Neural crest cell (in vitro differentiated cells): ENCODE results near the gene PATJ. TPM values are rescaled to one million over a fixed set of nuclear protein-coding genes. Genes with fewer than 3 reads are reported as not detected.
"Not testable (repeated sequence)": the region's sequence is repeated elsewhere in the genome, so short reads cannot be mapped to it uniquely, and the experiment has no call there.

Experiments used
- DNase-seq: peaks from one replicate; pipeline ENCODE4 v3.0.0; 2021; ENCODE audit warnings: low read depth, mixed read lengths, low spot score
- H3K27ac Mint-ChIP-seq: one replicate; pipeline ENCODE4 v1.8.0; 2021; ENCODE audit warnings: mild to moderate bottlenecking, mixed read lengths; ENCODE audit not compliant: unreplicated experiment
- H3K27me3 Mint-ChIP-seq: 2 replicates; pipeline ENCODE4 v1.8.0; 2021; ENCODE audit warnings: low read depth, mild to moderate bottlenecking, mixed read lengths
- H3K36me3 Mint-ChIP-seq: 2 replicates; pipeline ENCODE4 v1.8.0; 2021; ENCODE audit warnings: low read depth, mild to moderate bottlenecking, mixed read lengths
- H3K4me1 Mint-ChIP-seq: 2 replicates; pipeline ENCODE4 v1.8.0; 2021; ENCODE audit warnings: mixed read lengths
- H3K4me3 Mint-ChIP-seq: one replicate; pipeline ENCODE4 v1.8.0; 2021; ENCODE audit warnings: mild to moderate bottlenecking, mixed read lengths
- H3K9me3 Mint-ChIP-seq: 2 replicates; pipeline ENCODE4 v1.8.0; 2021; ENCODE audit warnings: mixed read lengths
- total RNA-seq: library from RNA; stranded (reverse); gene quantifications from 2 replicates; pipeline ENCODE4 v1.2.1, GENCODE V29; 2021
- TF ChIP-seq, protein P1 (sequence below): fragments of 200-600 bp; sonication (generic); conservative IDR thresholded peaks from 2 replicates; pipeline ENCODE4 v1.5.0; 2021; ENCODE audit warnings: antibody characterized with exemption, mild to moderate bottlenecking

Gene PATJ
- total RNA-seq, 1 donor from 2014 or later, result 3.9 TPM

DNA sequence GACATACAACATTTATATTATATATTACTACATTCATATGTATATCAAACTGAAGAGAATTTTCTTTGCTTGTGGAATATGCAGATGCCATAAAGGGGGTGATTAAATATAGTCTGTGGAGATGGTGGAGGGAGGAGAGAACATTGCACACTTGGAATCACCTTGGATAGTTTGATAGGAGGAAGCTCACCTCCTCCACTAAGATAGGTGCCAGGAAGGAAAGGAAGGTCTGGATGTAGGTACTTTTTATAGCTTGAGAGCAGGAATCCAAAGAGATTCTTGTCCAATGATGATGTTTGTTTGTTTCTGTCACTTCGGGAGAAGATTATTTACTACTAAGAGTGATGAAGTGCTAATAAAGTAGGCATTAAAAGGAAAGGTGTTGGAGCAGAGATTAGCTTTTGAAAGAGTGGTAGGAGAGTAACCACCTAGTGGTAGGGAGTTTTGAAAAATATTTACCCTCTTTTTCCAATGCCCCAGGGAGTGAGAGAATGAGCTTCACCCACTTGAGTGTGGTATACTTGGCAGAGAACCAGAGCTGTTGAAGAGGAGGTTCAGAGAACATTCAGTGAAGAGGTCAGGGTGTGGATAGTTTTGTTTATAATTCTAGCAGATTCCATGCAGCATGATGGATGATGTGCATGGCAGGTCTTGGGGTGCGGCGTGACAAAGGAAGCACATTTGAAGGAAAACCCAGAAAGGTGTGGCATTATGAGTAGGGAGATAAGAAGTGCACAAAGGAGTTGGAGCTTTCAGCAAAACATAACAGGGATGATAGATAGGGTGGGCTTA, 145.0 kb downstream of the PATJ start:
- TF ChIP-seq, protein P1, sequence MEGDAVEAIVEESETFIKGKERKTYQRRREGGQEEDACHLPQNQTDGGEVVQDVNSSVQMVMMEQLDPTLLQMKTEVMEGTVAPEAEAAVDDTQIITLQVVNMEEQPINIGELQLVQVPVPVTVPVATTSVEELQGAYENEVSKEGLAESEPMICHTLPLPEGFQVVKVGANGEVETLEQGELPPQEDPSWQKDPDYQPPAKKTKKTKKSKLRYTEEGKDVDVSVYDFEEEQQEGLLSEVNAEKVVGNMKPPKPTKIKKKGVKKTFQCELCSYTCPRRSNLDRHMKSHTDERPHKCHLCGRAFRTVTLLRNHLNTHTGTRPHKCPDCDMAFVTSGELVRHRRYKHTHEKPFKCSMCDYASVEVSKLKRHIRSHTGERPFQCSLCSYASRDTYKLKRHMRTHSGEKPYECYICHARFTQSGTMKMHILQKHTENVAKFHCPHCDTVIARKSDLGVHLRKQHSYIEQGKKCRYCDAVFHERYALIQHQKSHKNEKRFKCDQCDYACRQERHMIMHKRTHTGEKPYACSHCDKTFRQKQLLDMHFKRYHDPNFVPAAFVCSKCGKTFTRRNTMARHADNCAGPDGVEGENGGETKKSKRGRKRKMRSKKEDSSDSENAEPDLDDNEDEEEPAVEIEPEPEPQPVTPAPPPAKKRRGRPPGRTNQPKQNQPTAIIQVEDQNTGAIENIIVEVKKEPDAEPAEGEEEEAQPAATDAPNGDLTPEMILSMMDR, result no peak
- Mint-ChIP-seq H3K4me1 (no peaks in the 10 kb centered on the region), H3K4me3 (no peak overlapping the region), H3K9me3 (peaks cover 5% of the 10 kb centered on the region), H3K27me3 (no peaks in the 10 kb centered on the region), H3K27ac (no peak overlapping the region), H3K36me3 (peaks cover 6% of the 10 kb centered on the region)
- no peak for DNase-seq

DNA sequence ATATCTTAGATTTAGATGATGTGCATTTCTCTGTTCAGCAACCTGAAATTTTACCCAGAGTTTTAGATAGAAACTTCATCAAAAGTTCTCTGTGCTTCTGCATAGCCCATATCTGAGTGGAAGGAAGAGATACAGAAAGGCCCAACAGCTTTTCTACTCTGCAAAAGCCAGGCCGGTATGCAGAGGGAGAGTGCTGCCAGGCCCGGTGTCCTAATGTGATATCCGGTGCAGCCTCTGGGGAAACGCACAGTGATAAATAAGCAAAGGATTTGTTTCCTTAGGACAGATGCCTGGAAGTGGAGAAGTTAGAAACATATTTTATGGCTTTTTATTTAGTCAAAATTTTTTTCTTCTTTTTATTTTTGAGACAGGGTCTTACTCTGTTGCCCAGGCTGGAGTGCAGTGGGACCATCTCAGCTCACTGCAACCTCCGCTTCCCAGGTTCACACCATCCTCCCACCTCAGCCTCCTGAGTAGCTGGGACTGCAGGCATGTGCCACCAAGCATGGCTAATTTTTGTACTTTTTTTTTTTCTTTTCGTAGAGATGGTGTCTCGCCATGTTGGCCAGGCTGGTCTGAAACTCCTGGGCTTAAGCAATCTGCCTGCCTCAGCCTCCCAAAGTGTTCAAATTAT, 145.8 kb downstream of the PATJ start:
- no peak for DNase-seq
- TF ChIP-seq, protein P1, result no peak
- H3K36me3 Mint-ChIP-seq, result peaks cover 6% of the 10 kb centered on the region
- H3K9me3 Mint-ChIP-seq, result peaks cover 5% of the 10 kb centered on the region
- no peaks in the 10 kb centered on the region for H3K4me1 Mint-ChIP-seq
- H3K27ac Mint-ChIP-seq, result no peak overlapping the region
- no peak overlapping the region for H3K4me3 Mint-ChIP-seq
- H3K27me3 Mint-ChIP-seq, result no peaks in the 10 kb centered on the region

GRCh38 chr1:61888808-61889207, 146.5 kb downstream of the PATJ start:
- H3K4me1 Mint-ChIP-seq, result no peaks in the 10 kb centered on the region
- DNase-seq, result no peak
- TF ChIP-seq, protein P1, result no peak
- H3K9me3 Mint-ChIP-seq, result peaks cover 5% of the 10 kb centered on the region
- no peak overlapping the region for H3K4me3 Mint-ChIP-seq
- no peak overlapping the region for H3K27ac Mint-ChIP-seq
- peaks cover 6% of the 10 kb centered on the region for H3K36me3 Mint-ChIP-seq
- no peaks in the 10 kb centered on the region for H3K27me3 Mint-ChIP-seq

DNA sequence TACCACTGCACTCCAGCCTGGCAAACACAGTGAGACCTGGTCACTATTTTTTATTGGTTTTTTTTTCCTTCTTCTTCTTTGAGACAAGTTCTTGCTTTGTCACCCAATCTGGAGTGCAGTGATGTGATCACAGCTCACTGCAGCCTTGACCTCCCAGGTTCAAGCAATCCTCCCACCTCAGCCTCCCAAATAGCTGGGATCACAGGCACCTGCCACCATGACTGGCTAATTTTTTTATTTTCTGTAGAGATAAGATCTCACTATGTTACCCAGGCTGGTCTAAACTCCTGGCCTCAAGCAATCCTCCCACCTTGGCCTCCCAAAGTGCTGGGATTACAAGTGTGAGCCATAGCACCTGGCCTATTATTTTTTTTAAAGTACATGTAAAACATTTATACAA, 148.2 kb downstream of the PATJ start:
- not testable (repeated sequence) for H3K4me3 Mint-ChIP-seq, H3K36me3 Mint-ChIP-seq, H3K4me1 Mint-ChIP-seq, H3K27me3 Mint-ChIP-seq, H3K27ac Mint-ChIP-seq, H3K9me3 Mint-ChIP-seq, DNase-seq

GRCh38 chr1:61892977-61893376, 150.7 kb downstream of the PATJ start:
- no peak for DNase-seq
- Mint-ChIP-seq H3K4me3 (no peak overlapping the region), H3K27me3 (no peaks in the 10 kb centered on the region), H3K36me3 (peaks cover 4% of the 10 kb centered on the region), H3K4me1 (no peaks in the 10 kb centered on the region), H3K9me3 (peaks cover 10% of the 10 kb centered on the region), H3K27ac (no peak overlapping the region)
- TF ChIP-seq, protein P1, result no peak

GRCh38 chr1:61894296-61894695, 152.0 kb downstream of the PATJ start:
- not testable (repeated sequence) for H3K27me3 Mint-ChIP-seq, DNase-seq, H3K36me3 Mint-ChIP-seq, H3K4me1 Mint-ChIP-seq, H3K4me3 Mint-ChIP-seq, H3K27ac Mint-ChIP-seq
- peaks cover 10% of the 10 kb centered on the region for H3K9me3 Mint-ChIP-seq
